ENCODE data around the gene ATP8A2. TPM values are rescaled to one million over a fixed set of nuclear protein-coding genes. Genes with fewer than 3 reads are reported as not detected.

Gene ATP8A2
- total RNA-seq, 4 donors from 2014 or later: 0.20 to 1.1 (median 0.59) TPM

GRCh38 chr13:25958986-25959385, 587.2 kb downstream of the ATP8A2 start:
- intact Hi-C loops (cut with DNase I; ENCODE audit: low total_unique reads): no loop called here
- in situ Hi-C loops (cut with MboI; ENCODE audit: low pct_ligation_motif_present in 1 of 4, low pct_unique_long_range_greater_than_20kb in 1 of 4, low sequenced_read_pairs in 3 of 4): no loop called here

GRCh38 chr13:25961294-25961693, 589.5 kb downstream of the ATP8A2 start:
- Histone ChIP-seq H3K36me3 (no peaks in the 10 kb centered on the region), H3K27ac (no peak overlapping the region), H3K4me3 (no peak overlapping the region), H3K9me3 (no peaks in the 10 kb centered on the region), H3K27me3 (no peaks in the 10 kb centered on the region), H3K4me1 (no peaks in the 10 kb centered on the region)
- in situ Hi-C loops (cut with MboI; ENCODE audit: low pct_ligation_motif_present in 1 of 4, low pct_unique_long_range_greater_than_20kb in 1 of 4, low sequenced_read_pairs in 3 of 4) (no loop called here), intact Hi-C loops (cut with DNase I; ENCODE audit: low total_unique reads) (no loop called here)
- no peak for TF ChIP-seq EP300 (IDR thresholded peaks at IDR 0.05; ENCODE audit: low read depth)
- no peak for TF ChIP-seq POLR2A (IDR thresholded peaks at IDR 0.05)
- TF ChIP-seq POLR2AphosphoS5 (IDR thresholded peaks at IDR 0.05): no peak
- no peak for TF ChIP-seq CTCF (IDR thresholded peaks at IDR 0.05)
- WGBS, 2 donors (ENCODE audit: low coverage in 1 of 2): 85 to 89% methylated on average over 7 of the region's 7 CpGs
- no peak for DNase-seq

More at GRCh38 chr13:25958986-25959385, 587.2 kb downstream of the ATP8A2 start:
- Histone ChIP-seq H3K36me3 (no peaks in the 10 kb centered on the region), H3K4me1 (no peaks in the 10 kb centered on the region), H3K27me3 (no peaks in the 10 kb centered on the region), H3K4me3 (no peak overlapping the region), H3K27ac (no peak overlapping the region), H3K9me3 (no peaks in the 10 kb centered on the region)
- TF ChIP-seq EP300 (IDR thresholded peaks at IDR 0.05; ENCODE audit: low read depth) (no peak), POLR2A (IDR thresholded peaks at IDR 0.05) (no peak), POLR2AphosphoS5 (IDR thresholded peaks at IDR 0.05) (no peak), CTCF (IDR thresholded peaks at IDR 0.05) (no peak)
- DNase-seq: no peak
- WGBS, 2 donors (ENCODE audit: low coverage in 1 of 2): 63 to 96% methylated on average over 1 of the region's 1 CpG

GRCh38 chr13:25963674-25964073, 591.9 kb downstream of the ATP8A2 start:
- intact Hi-C loops (cut with DNase I; ENCODE audit: low total_unique reads) (no loop called here), in situ Hi-C loops (cut with MboI; ENCODE audit: low pct_ligation_motif_present in 1 of 4, low pct_unique_long_range_greater_than_20kb in 1 of 4, low sequenced_read_pairs in 3 of 4) (no loop called here)
- no peak for DNase-seq
- TF ChIP-seq EP300 (IDR thresholded peaks at IDR 0.05; ENCODE audit: low read depth): no peak
- TF ChIP-seq POLR2AphosphoS5 (IDR thresholded peaks at IDR 0.05): no peak
- TF ChIP-seq CTCF (IDR thresholded peaks at IDR 0.05): no peak
- TF ChIP-seq POLR2A (IDR thresholded peaks at IDR 0.05): no peak
- no peaks in the 10 kb centered on the region for H3K27me3 ChIP-seq
- no peaks in the 10 kb centered on the region for H3K4me1 ChIP-seq
- no peaks in the 10 kb centered on the region for H3K9me3 ChIP-seq
- H3K27ac ChIP-seq: no peak overlapping the region
- 23 to 36% methylated on average over 3 to 4 of the region's 4 CpGs for WGBS, 2 donors (ENCODE audit: low coverage in 1 of 2)
- H3K36me3 ChIP-seq: no peaks in the 10 kb centered on the region
- no peak overlapping the region for H3K4me3 ChIP-seq

- intact Hi-C loops (cut with DNase I; ENCODE audit: low total_unique reads): no loop called here
These were observed 593.8 kb downstream of the ATP8A2 start for GRCh38 chr13:25965596-25965995.

More at GRCh38 chr13:25965596-25965995, 593.8 kb downstream of the ATP8A2 start:
- Histone ChIP-seq H3K27me3 (no peaks in the 10 kb centered on the region), H3K4me1 (no peaks in the 10 kb centered on the region), H3K4me3 (no peak overlapping the region), H3K27ac (no peak overlapping the region), H3K9me3 (no peaks in the 10 kb centered on the region), H3K36me3 (no peaks in the 10 kb centered on the region)
- in situ Hi-C loops (cut with MboI; ENCODE audit: low pct_ligation_motif_present in 1 of 4, low pct_unique_long_range_greater_than_20kb in 1 of 4, low sequenced_read_pairs in 3 of 4): no loop called here
- no peak for DNase-seq
- WGBS, 2 donors (ENCODE audit: low coverage in 1 of 2): 58 to 60% methylated on average over 2 of the region's 2 CpGs
- TF ChIP-seq POLR2AphosphoS5 (IDR thresholded peaks at IDR 0.05) (no peak), EP300 (IDR thresholded peaks at IDR 0.05; ENCODE audit: low read depth) (no peak), CTCF (IDR thresholded peaks at IDR 0.05) (no peak), POLR2A (IDR thresholded peaks at IDR 0.05) (no peak)

All from transverse colon (tissue), 4 donors.